GM12872 (cell line): Measurements from ENCODE around the gene LAMA3.

ENCODE experiments used
- CTCF ChIP-seq: IDR thresholded peaks from 3 replicates; pipeline ENCODE4 v1.5.1; 2011; ENCODE audit warnings: low read depth, mild to moderate bottlenecking, low read length, moderate library complexity; ENCODE audit not compliant: insufficient read depth

The LAMA3 gene

GRCh38 chr18:23689031-23689615 lies at the start of gene LAMA3:
TSS of gene LAMA3 (plus strand) at chr18:23689453. CDS start at chr18:23689684, 231 bp downstream.
- TF ChIP-seq CTCF = peak; percentile 24; the same call in 1 of the 3 replicates

GRCh38 chr18:23640052-23640451 lies 49.2 kb upstream of the LAMA3 start:
- TF ChIP-seq CTCF = no peak

- no peak for TF ChIP-seq CTCF
Observed at GRCh38 chr18:23641143-23641720, 48.0 kb upstream of the LAMA3 start.

- no peak for TF ChIP-seq CTCF
Observed at GRCh38 chr18:23641937-23642666, 47.2 kb upstream of the LAMA3 start.

- TF ChIP-seq CTCF = no peak
Observed at GRCh38 chr18:23643815-23644490, 45.3 kb upstream of the LAMA3 start.

- TF ChIP-seq CTCF = no peak
Observed at GRCh38 chr18:23645568-23646175, 43.6 kb upstream of the LAMA3 start.

- no peak for TF ChIP-seq CTCF
Observed at GRCh38 chr18:23646282-23646681, 43.0 kb upstream of the LAMA3 start.
